Vagina (tissue), 2 donors: ENCODE measurements around the gene ANKS1A. TPM values are rescaled to one million over a fixed set of nuclear protein-coding genes. Genes with fewer than 3 reads are reported as not detected.

Experiments used
- DNase-seq, 2 donors: peaks; one replicate each; pipeline ENCODE4 v3.0.0-alpha.2; 2017; ENCODE audit errors: extremely low spot score in 2 of 2
- H3K27ac ChIP-seq: fragments of 200-600 bp; sonication (generic); one replicate; pipeline ENCODE4 v1.5.1; 2019
- H3K27me3 ChIP-seq: fragments of 200-600 bp; sonication (generic); one replicate; pipeline ENCODE4 v1.5.1; 2019
- H3K36me3 ChIP-seq, 2 donors: fragments of 200-600 bp; sonication (generic); one replicate each; pipeline ENCODE4 v1.5.1; 2017 to 2019
- H3K4me1 ChIP-seq: fragments of 200-600 bp; sonication (generic); one replicate; pipeline ENCODE4 v1.5.1; 2019
- H3K4me3 ChIP-seq, 2 donors: fragments of 200-600 bp; sonication (generic); 1 replicate in 1 of 2; 2 replicates in 1 of 2; pipeline ENCODE4 v1.5.1; 2016 to 2019
- H3K9me3 ChIP-seq: fragments of 200-600 bp; sonication (generic); one replicate; pipeline ENCODE4 v1.5.1; 2019
- POLR2A ChIP-seq, 2 donors: fragments of 450-650 bp; IDR thresholded peaks; one replicate each; pipeline ENCODE4 v1.6.1; 2017; ENCODE audit warnings: antibody characterized with exemption in 2 of 2, mild to moderate bottlenecking in 2 of 2, moderate library complexity in 2 of 2
- POLR2AphosphoS5 ChIP-seq, 2 donors: sonication (generic); formaldehyde crosslinking; IDR thresholded peaks; one replicate each; pipeline ENCODE4 v1.9.0; 2017; ENCODE audit warnings: antibody characterized with exemption in 2 of 2, mild to moderate bottlenecking in 2 of 2, low read depth in 1 of 2; ENCODE audit not compliant: insufficient read depth in 1 of 2
- intact Hi-C: fragments of 100-400 bp; cut with DNase I; formaldehyde crosslinking; loops from one replicate; pipeline ENCODE4 v1.15.1; 2023
- total RNA-seq: library from RNA; depleted of rRNA; stranded (reverse); fragments of >200 nt; gene quantifications from one replicate; pipeline ENCODE4 v1.2.3, GENCODE V29; 2016
- TF ChIP-seq, protein P1 (sequence below), 3 experiments: fragments of 450-650 bp in 2 of 3; fragments of 200-600 bp in 1 of 3; sonication (generic) in 1 of 3; IDR thresholded peaks; one replicate each; pipeline ENCODE4 v1.5.1; 2017 to 2019; ENCODE audit warnings: antibody characterized with exemption in 3 of 3, mild to moderate bottlenecking in 2 of 3, moderate library complexity in 2 of 3

Gene ANKS1A
- total RNA-seq, 1 donor from 2014 or later = 24.3 TPM

DNA sequence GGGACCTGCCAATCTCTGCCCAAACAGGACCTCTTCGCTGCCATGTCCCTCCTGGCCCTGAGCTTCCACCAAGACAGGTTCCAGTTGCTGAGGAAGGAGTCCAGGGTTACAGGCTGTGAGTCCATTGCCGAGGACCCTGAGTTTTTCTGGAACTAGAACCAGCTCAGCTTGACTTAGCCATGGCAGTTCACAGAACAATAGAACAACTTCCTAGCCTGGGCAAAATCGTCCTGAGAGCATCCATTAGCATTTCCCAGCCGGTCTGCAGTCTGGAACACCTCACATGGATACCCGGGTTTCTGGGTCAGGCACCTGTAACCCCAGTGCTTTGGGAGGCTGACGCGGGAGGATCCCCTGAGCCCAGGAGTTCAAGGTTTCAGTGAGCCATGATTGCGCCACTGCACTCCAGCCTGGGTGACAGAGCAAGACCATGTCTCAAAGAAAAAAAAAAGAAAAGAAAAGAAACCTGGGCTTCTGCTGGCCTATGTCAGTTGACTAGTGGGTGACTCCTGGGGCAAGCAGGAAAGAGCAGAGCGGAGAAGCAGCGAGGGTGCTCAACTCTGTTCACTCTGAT is 161.8 kb downstream of the ANKS1A start:
- no peak for DNase-seq
- Histone ChIP-seq H3K9me3 (no peaks in the 10 kb centered on the region), H3K4me3 (no peak overlapping the region), H3K27ac (peak overlapping the region; percentile 80), H3K27me3 (no peaks in the 10 kb centered on the region), H3K36me3 (peaks cover 0 to 5% of the 10 kb centered on the region in 2 donors), H3K4me1 (peaks cover 75% of the 10 kb centered on the region)
- TF ChIP-seq POLR2A (IDR thresholded peaks at IDR 0.05) = no peak
- no peak for TF ChIP-seq POLR2AphosphoS5 (IDR thresholded peaks at IDR 0.05; ENCODE audit: insufficient read depth in 1 of 2, low read depth in 1 of 2)
- TF ChIP-seq, protein P1, sequence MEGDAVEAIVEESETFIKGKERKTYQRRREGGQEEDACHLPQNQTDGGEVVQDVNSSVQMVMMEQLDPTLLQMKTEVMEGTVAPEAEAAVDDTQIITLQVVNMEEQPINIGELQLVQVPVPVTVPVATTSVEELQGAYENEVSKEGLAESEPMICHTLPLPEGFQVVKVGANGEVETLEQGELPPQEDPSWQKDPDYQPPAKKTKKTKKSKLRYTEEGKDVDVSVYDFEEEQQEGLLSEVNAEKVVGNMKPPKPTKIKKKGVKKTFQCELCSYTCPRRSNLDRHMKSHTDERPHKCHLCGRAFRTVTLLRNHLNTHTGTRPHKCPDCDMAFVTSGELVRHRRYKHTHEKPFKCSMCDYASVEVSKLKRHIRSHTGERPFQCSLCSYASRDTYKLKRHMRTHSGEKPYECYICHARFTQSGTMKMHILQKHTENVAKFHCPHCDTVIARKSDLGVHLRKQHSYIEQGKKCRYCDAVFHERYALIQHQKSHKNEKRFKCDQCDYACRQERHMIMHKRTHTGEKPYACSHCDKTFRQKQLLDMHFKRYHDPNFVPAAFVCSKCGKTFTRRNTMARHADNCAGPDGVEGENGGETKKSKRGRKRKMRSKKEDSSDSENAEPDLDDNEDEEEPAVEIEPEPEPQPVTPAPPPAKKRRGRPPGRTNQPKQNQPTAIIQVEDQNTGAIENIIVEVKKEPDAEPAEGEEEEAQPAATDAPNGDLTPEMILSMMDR (IDR thresholded peaks at IDR 0.05) = no peak
- intact Hi-C loops = no loop called here

DNA sequence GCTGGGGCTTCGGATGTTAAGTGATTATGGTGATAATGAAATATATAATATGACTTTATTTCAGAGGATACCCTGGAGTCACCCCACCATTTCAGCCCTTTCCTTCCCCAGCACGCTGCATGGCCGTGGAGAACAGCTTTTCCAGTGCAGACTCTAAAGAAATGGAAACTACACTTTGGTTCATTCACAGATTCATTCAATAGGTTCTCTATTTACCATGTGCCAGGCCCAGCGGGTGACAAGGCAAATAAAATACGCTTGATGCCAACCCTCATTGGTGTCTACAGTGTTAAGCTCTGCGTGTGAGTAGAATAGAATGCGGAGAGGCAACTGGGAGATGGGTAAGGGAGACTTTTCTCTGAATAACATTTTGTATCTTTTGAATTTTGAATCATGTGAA is 162.3 kb downstream of the ANKS1A start:
- Histone ChIP-seq H3K27me3 (no peaks in the 10 kb centered on the region), H3K27ac (peak overlapping the region; percentile 80), H3K9me3 (no peaks in the 10 kb centered on the region), H3K4me1 (peaks cover 69% of the 10 kb centered on the region), H3K4me3 (no peak overlapping the region), H3K36me3 (peaks cover 0 to 6% of the 10 kb centered on the region in 2 donors)
- intact Hi-C loops = no loop called here
- no peak for TF ChIP-seq POLR2A (IDR thresholded peaks at IDR 0.05)
- TF ChIP-seq POLR2AphosphoS5 (IDR thresholded peaks at IDR 0.05; ENCODE audit: insufficient read depth in 1 of 2, low read depth in 1 of 2) = no peak
- TF ChIP-seq, protein P1 (IDR thresholded peaks at IDR 0.05) = no peak
- no peak for DNase-seq

DNA sequence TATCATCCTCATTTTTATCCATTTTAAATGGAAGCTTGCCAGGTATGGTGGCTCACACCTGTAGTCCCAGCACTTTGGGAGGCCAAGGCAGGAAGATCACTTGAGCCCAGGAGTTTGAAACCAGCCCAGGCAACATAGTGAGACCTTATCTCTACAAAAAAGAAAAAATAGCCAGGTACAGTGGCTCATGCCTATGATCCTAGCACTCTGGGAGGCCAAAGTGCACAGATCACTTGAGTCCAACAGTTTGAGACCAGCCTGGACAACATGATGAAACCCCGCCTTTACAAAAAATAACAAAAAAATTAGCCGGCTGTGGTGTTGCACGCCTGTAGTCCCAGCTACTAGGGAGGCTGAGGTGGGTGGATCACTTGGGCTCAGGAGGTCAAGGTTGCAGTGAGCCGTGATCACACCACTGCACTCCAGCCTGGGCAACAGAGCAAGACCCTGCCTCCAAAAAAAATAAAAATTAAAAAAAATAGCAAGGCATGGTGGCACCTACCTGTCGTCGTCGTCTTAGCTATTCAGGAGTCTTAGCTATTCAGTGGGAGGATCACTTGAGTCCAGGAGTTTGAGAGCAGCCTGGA is 163.0 kb downstream of the ANKS1A start:
- no peak for DNase-seq
- peak overlapping the region; percentile 80 for H3K27ac ChIP-seq
- H3K36me3 ChIP-seq = peaks cover 0 to 6% of the 10 kb centered on the region in 2 donors

DNA sequence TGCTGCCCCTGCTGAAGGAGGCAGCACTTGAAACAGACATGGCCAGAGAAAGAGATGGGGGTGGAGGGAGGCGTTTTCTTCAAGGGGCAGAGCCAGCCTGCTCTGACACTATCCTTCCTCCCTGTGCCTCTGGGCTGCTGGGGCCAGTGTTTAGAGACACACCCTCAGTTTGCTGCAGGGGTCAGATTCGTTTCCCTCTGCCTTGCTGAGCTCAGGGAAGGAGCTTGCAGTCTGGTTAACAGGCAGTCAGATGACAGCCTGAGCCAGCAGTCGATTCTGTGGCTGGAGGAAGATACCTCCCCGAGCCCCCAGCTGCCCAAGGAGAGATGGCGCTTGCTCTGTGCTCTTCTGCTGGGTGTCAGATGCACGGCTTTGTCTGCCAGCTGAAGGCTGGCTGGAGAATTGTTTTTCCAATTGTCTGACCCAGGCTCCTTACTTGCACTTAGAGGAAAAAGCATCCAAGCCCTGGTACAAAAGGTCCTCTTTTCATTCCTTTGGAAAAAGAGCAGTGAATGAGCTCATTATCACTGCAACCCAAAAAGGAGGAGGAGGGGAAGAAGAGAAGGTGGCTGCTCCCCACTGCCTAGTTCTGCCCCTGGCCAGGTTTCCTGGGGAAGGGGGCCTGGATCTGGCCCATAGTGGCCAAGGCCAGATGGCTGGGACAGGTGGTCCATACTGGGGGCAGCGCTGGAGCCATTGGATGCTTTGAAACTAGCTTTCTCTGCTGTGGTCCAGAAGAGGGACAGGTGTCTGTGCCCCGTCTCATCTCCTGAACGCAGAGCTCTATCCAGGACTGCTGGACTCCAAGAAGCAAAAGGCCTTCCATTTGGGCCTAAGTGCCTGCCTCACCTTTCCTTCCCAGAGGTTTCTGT is 163.9 kb downstream of the ANKS1A start:
- peaks cover 54% of the 10 kb centered on the region for H3K4me1 ChIP-seq
- H3K27ac ChIP-seq = peak overlapping the region; percentile 80
- no peaks in the 10 kb centered on the region for H3K9me3 ChIP-seq
- H3K36me3 ChIP-seq = peaks cover 0 to 6% of the 10 kb centered on the region in 2 donors
- intact Hi-C loops = no loop called here
- DNase-seq = no peak
- no peak overlapping the region for H3K4me3 ChIP-seq
- peak; percentile 10 to 34 for TF ChIP-seq POLR2AphosphoS5 (IDR thresholded peaks at IDR 0.05; ENCODE audit: insufficient read depth in 1 of 2, low read depth in 1 of 2)
- no peak for TF ChIP-seq POLR2A (IDR thresholded peaks at IDR 0.05)
- no peaks in the 10 kb centered on the region for H3K27me3 ChIP-seq

More for the DNA sequence above, 163.0 kb downstream of the ANKS1A start:
- Histone ChIP-seq H3K27me3 (no peaks in the 10 kb centered on the region), H3K9me3 (no peaks in the 10 kb centered on the region), H3K4me3 (no peak overlapping the region), H3K4me1 (peaks cover 62% of the 10 kb centered on the region)
- intact Hi-C loops = no loop called here
- no peak for TF ChIP-seq POLR2A (IDR thresholded peaks at IDR 0.05)
- TF ChIP-seq POLR2AphosphoS5 (IDR thresholded peaks at IDR 0.05; ENCODE audit: insufficient read depth in 1 of 2, low read depth in 1 of 2) = no peak
- TF ChIP-seq, protein P1 (IDR thresholded peaks at IDR 0.05) = no peak

DNA sequence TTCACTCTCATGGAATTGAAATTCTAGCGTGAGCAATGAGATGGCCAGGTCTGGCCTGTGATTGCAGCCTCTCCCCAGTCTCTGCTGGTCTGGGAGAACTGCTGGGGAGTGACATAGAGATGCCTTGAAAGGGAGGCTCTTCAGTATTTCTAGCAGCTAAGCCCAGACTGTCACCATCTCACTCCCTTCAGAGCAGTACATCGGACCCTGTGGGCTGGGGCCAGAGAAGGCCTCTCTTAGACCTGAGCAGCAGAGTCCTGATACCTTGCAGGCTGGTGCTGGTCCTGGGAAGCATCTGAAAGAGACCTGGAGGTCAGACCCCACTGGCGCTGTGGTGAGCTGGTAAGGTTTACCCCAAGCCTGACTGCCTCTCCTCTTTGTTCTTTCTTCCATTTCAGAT is 164.6 kb downstream of the ANKS1A start:
- no peaks in the 10 kb centered on the region for H3K27me3 ChIP-seq
- intact Hi-C loops = no loop called here
- peak overlapping the region; percentile 80 for H3K27ac ChIP-seq
- no peaks in the 10 kb centered on the region for H3K9me3 ChIP-seq
- peaks cover 0 to 11% of the 10 kb centered on the region in 2 donors for H3K36me3 ChIP-seq
- no peak overlapping the region for H3K4me3 ChIP-seq
- TF ChIP-seq, protein P1 (IDR thresholded peaks at IDR 0.05) = no peak
- TF ChIP-seq POLR2A (IDR thresholded peaks at IDR 0.05) (no peak), POLR2AphosphoS5 (IDR thresholded peaks at IDR 0.05; ENCODE audit: insufficient read depth in 1 of 2, low read depth in 1 of 2) (no peak)
- peaks cover 46% of the 10 kb centered on the region for H3K4me1 ChIP-seq
- no peak for DNase-seq
